ENCODE results near the gene HPSE2. TPM values are rescaled to one million over a fixed set of nuclear protein-coding genes. Genes with fewer than 3 reads are reported as not detected.

HPSE2 gene
- total and polyA plus RNA-seq, 2 of the 13 experiments (the other 11 are each of a cell fraction or from before 2014, with no cell fraction given) = 0.01 TPM; not detected in 1

GRCh38 chr10:99279626-99280111 lies 44.0 kb upstream of the HPSE2 start:
- WGBS (ENCODE audit: low lambda C conversion rate) = 0% methylated on average over 1 of the region's 1 CpG
- no TSS peak for BruUV-seq (replicated peaks)
- Histone ChIP-seq H3K4me2 (ENCODE audit: low read depth, low read length) (no peak overlapping the region), H3K9ac (ENCODE audit: insufficient read depth, low read depth, low read length) (no peak overlapping the region), H3K36me3 (replicated peaks in 1 of 2; ENCODE audit: control insufficient read depth in 1 of 2, insufficient read depth in 2 of 2, low read length in 2 of 2) (no peaks in the 10 kb centered on the region), H2AFZ (ENCODE audit: low read length) (no peak overlapping the region), H3K27ac (ENCODE audit: extremely low read length, insufficient read depth, low read length) (no peak overlapping the region), H3K27me3 (ENCODE audit: control insufficient read depth in 1 of 2, insufficient read depth in 2 of 2, low read length in 2 of 2) (peaks cover 0 to 3% of the 10 kb centered on the region in 2 experiments; a peak in 1 of 5 replicates), H3K4me3 (replicated peaks in 1 of 3; ENCODE audit: insufficient read depth in 1 of 3, low read depth in 2 of 3, low read length in 3 of 3) (no peak overlapping the region), H3K4me1 (ENCODE audit: insufficient read depth, low read length) (peaks cover 6% of the 10 kb centered on the region; the same call in 1 of the 2 replicates), H4K20me1 (ENCODE audit: insufficient read depth, low read length) (no peaks in the 10 kb centered on the region), H3K9me3 (ENCODE audit: low read length) (peaks cover 11% of the 10 kb centered on the region; the same call in 1 of the 2 replicates), H3K79me2 (ENCODE audit: insufficient read depth, low read length) (no peaks in the 10 kb centered on the region)
- FAIRE-seq = no peak
- in situ Hi-C loops (cut with HindIII; ENCODE audit: extremely low pct_ligation_motif_present, low pct_unique_long_range_greater_than_20kb) = no loop called here
- ChIA-PET POLR2A (no interaction called here), CTCF (ENCODE audit: low intra/inter-chr PET ratio, low total read pairs) (no interaction called here)
- intact Hi-C loops (cut with micrococcal nuclease; ENCODE audit: unreplicated experiment) = no loop called here
- no peak for DNase-seq (ENCODE audit: low spot score)
- no peak for ATAC-seq
- TF ChIP-seq KAT8 (CRISPR knock-in tag; IDR thresholded peaks at IDR 0.05) = no peak
- no peak for TF ChIP-seq SNAPC4 (CRISPR knock-in tag; IDR thresholded peaks at IDR 0.05)
- no peak for TF ChIP-seq ZNF580 (CRISPR knock-in tag; IDR thresholded peaks at IDR 0.05; ENCODE audit: borderline replicate concordance, low read depth)
- no peak for TF ChIP-seq SRSF1 (optimal IDR thresholded peaks at IDR 0.05; ENCODE audit: low read depth, low read length)
- no peak for TF ChIP-seq HOXA9 (CRISPR knock-in tag; IDR thresholded peaks at IDR 0.05; ENCODE audit: borderline replicate concordance)
- no peak for TF ChIP-seq ZNF281 (CRISPR knock-in tag; IDR thresholded peaks at IDR 0.05; ENCODE audit: borderline replicate concordance)
- TF ChIP-seq ZNF644 (CRISPR knock-in tag; IDR thresholded peaks at IDR 0.05; ENCODE audit: low read depth) = no peak
- no peak for TF ChIP-seq ZNF619 (CRISPR knock-in tag; IDR thresholded peaks at IDR 0.05)
- TF ChIP-seq ZNF430 (CRISPR knock-in tag; IDR thresholded peaks at IDR 0.05) = no peak
- TF ChIP-seq NFYB (CRISPR knock-in tag; IDR thresholded peaks at IDR 0.05) = no peak
- TF ChIP-seq ZNF33A (CRISPR knock-in tag; IDR thresholded peaks at IDR 0.05; ENCODE audit: borderline replicate concordance) = no peak
- no peak for TF ChIP-seq ZNF30 (CRISPR knock-in tag; IDR thresholded peaks at IDR 0.05)
- TF ChIP-seq ZNF567 (CRISPR knock-in tag; IDR thresholded peaks at IDR 0.05; ENCODE audit: borderline replicate concordance) = no peak
- no peak for TF ChIP-seq ZNF496 (CRISPR knock-in tag; IDR thresholded peaks at IDR 0.05; ENCODE audit: insufficient replicate concordance)
- TF ChIP-seq ZNF777 (CRISPR knock-in tag; IDR thresholded peaks at IDR 0.05) = no peak
- no peak for TF ChIP-seq SAP130 (CRISPR knock-in tag; IDR thresholded peaks at IDR 0.05; ENCODE audit: low read depth)
- no peak for TF ChIP-seq ONECUT2 (CRISPR knock-in tag; IDR thresholded peaks at IDR 0.05)
- TF ChIP-seq LBX2 (CRISPR knock-in tag; IDR thresholded peaks at IDR 0.05; ENCODE audit: borderline replicate concordance) = no peak
